ENCODE data around the gene MUC13. TPM values are rescaled to one million over a fixed set of nuclear protein-coding genes. Genes with fewer than 3 reads are reported as not detected.

Gene MUC13
- total RNA-seq, 1 experiment from 2014 or later = not detected

DNA sequence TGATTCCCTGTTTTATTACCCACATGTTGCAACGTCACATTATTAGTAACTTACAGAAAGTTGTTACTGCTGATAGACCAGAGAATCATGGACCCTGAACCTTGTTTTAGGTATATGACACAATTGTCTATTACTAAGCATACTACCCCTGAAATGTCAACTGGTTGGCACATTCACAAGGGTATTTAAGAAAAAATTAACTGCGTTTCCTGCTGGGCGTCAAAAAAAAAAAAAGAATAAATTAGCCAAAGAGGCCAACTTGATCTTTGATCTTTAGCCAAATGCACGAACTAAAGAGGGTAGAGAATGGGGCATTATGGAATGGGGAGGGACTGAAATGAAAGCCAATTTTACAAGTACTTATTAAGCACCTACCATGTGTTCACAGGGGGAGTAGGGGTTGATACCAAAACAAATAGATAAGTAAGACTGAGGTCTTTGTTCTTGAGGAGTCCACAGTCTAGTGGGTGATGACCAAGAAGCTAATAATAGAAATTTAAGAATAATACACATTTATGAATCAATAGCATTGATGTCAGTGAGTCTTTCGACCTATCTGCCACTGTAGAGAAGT is 17.8 kb upstream of the MUC13 start:
- H3K9me3 Mint-ChIP-seq = peaks cover 0 to 4% of the 10 kb centered on the region in 2 experiments; a peak in 2 of 5 replicates
- Histone ChIP-seq H3K9ac (ENCODE audit: extremely low read depth, insufficient read length, low read length) (no peak overlapping the region), H3T11ph (ENCODE audit: low read length) (no peak overlapping the region), H4K8ac (replicated peaks; ENCODE audit: insufficient read length, low read depth, low read length) (no peak overlapping the region), H3K4ac (ENCODE audit: low read depth, low read length) (no peak overlapping the region), H2AFZ (ENCODE audit: low read length) (no peak overlapping the region), H3K9me3 (ENCODE audit: control insufficient read depth, low read depth, low read length) (no peaks in the 10 kb centered on the region), H4K5ac (ENCODE audit: insufficient read length, low read depth, low read length) (no peak overlapping the region), H3K23me2 (ENCODE audit: insufficient read length, low read depth, low read length, poor library complexity, severe bottlenecking) (no peaks in the 10 kb centered on the region), H2BK15ac (ENCODE audit: low read depth, low read length) (no peak overlapping the region), H3K14ac (ENCODE audit: insufficient read depth, low read length) (no peak overlapping the region), H4K91ac (ENCODE audit: insufficient read length, low read depth, low read length) (no peak overlapping the region), H3K4me2 (ENCODE audit: insufficient read depth, insufficient read length, low read length) (no peak overlapping the region), H2BK12ac (ENCODE audit: insufficient read length, low read depth, low read length) (no peak overlapping the region), H3K79me1 (ENCODE audit: insufficient read depth, low read depth, low read length, poor library complexity, severe bottlenecking) (no peaks in the 10 kb centered on the region), H3K4me1 (ENCODE audit: insufficient read depth, low read length) (peaks cover 3% of the 10 kb centered on the region), H3K27me3 (ENCODE audit: insufficient read depth, low read length) (no peaks in the 10 kb centered on the region), H3K23ac (ENCODE audit: insufficient read length, low read depth, low read length) (no peak overlapping the region), H3K18ac (ENCODE audit: insufficient read length, low read depth, low read length) (no peak overlapping the region), H4K20me1 (ENCODE audit: control insufficient read depth, insufficient read depth, insufficient read length) (no peaks in the 10 kb centered on the region), H3K79me2 (ENCODE audit: insufficient read depth, low read length) (no peaks in the 10 kb centered on the region), H2AK5ac (ENCODE audit: insufficient read length, low read length) (no peak overlapping the region), H3K27ac (ENCODE audit: insufficient read length, low read depth, low read length) (no peak overlapping the region), H2BK20ac (ENCODE audit: low read depth, low read length, poor library complexity, severe bottlenecking) (no peak overlapping the region), H3K56ac (ENCODE audit: insufficient read length, low read depth, low read length) (no peak overlapping the region), H2BK5ac (ENCODE audit: insufficient read length, low read length) (no peak overlapping the region), H2BK120ac (ENCODE audit: low read depth, low read length, poor library complexity, severe bottlenecking) (no peak overlapping the region)
- TF ChIP-seq, protein P1, sequence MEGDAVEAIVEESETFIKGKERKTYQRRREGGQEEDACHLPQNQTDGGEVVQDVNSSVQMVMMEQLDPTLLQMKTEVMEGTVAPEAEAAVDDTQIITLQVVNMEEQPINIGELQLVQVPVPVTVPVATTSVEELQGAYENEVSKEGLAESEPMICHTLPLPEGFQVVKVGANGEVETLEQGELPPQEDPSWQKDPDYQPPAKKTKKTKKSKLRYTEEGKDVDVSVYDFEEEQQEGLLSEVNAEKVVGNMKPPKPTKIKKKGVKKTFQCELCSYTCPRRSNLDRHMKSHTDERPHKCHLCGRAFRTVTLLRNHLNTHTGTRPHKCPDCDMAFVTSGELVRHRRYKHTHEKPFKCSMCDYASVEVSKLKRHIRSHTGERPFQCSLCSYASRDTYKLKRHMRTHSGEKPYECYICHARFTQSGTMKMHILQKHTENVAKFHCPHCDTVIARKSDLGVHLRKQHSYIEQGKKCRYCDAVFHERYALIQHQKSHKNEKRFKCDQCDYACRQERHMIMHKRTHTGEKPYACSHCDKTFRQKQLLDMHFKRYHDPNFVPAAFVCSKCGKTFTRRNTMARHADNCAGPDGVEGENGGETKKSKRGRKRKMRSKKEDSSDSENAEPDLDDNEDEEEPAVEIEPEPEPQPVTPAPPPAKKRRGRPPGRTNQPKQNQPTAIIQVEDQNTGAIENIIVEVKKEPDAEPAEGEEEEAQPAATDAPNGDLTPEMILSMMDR (conservative IDR thresholded peaks at IDR 0.05) = no peak
- no peaks in the 10 kb centered on the region for H3K36me3 Mint-ChIP-seq (ENCODE audit: insufficient read depth in 1 of 3, low read depth in 3 of 3)
- no peak overlapping the region for H3K4me3 Mint-ChIP-seq
- H3K27ac Mint-ChIP-seq = no peak overlapping the region
- DNase-seq = no peak
- no peaks in the 10 kb centered on the region for H3K27me3 Mint-ChIP-seq (ENCODE audit: low read depth)
- peaks cover 6 to 7% of the 10 kb centered on the region in 2 experiments for H3K4me1 Mint-ChIP-seq
- whole genome bisulfite sequencing (ENCODE audit: extremely low coverage, insufficient read length, low lambda C conversion rate) = no CpG with 5 or more reads among the region's 5 CpGs
